Stomach (tissue), 9 donors: Measurements from ENCODE around the gene INPP4B. TPM values are rescaled to one million over a fixed set of nuclear protein-coding genes. Genes with fewer than 3 reads are reported as not detected.

Experiments used
- DNase-seq, 2 donors: peaks; one replicate each; pipeline versions ENCODE4 v3.0.0 to v3.0.0-alpha.2; 2013 to 2019
- H3K27ac ChIP-seq, 5 donors: fragments of 200-600 bp in 4 of 5; sonication (generic) in 4 of 5; one replicate each; pipeline ENCODE4 v1.5.1; 2013 to 2019; ENCODE audit warnings: mild to moderate bottlenecking in 1 of 5, moderate library complexity in 1 of 5
- H3K27me3 ChIP-seq, 3 donors: fragments of 200-600 bp; sonication (generic); one replicate each; pipeline ENCODE4 v1.5.1; 2017 to 2019; ENCODE audit warnings: mixed run types in 1 of 3
- H3K36me3 ChIP-seq, 4 donors: fragments of 200-600 bp; sonication (generic); 1 replicate in 3 of 4; 2 replicates in 1 of 4; pipeline ENCODE4 v1.5.1; 2016 to 2019
- H3K4me1 ChIP-seq, 4 donors: fragments of 200-600 bp; sonication (generic); one replicate each; pipeline ENCODE4 v1.5.1; 2016 to 2019
- H3K4me3 ChIP-seq, 4 donors: fragments of 200-600 bp; sonication (generic) in 3 of 4; one replicate each; pipeline ENCODE4 v1.5.1; 2016 to 2019; ENCODE audit warnings: mild to moderate bottlenecking in 1 of 4
- H3K9me3 ChIP-seq, 4 donors: fragments of 200-600 bp; sonication (generic); one replicate each; pipeline ENCODE4 v1.5.1; 2016 to 2019
- EP300 ChIP-seq: sonication (generic); formaldehyde crosslinking; IDR thresholded peaks from one replicate; pipeline ENCODE4 v1.6.1; 2017; ENCODE audit warnings: antibody characterized with exemption
- POLR2A ChIP-seq, 4 donors: fragments of 450-650 bp; IDR thresholded peaks; one replicate each; pipeline ENCODE4 v1.6.1; 2016; ENCODE audit warnings: antibody characterized with exemption in 4 of 4, control low read depth in 2 of 4, mild to moderate bottlenecking in 1 of 4, moderate library complexity in 1 of 4
- POLR2AphosphoS5 ChIP-seq, 3 donors: sonication (generic); formaldehyde crosslinking; IDR thresholded peaks; one replicate each; pipeline ENCODE4 v1.6.1; 2016; ENCODE audit warnings: antibody characterized with exemption in 3 of 3
- WGBS, 5 donors: extraction: QIAGEN DNeasy Blood & Tissue Kit in 3 of 5; methylation state at CpG; one replicate each; pipeline versions ENCODE4 v1.1.5 to v1.1.7; 2013 to 2018; 5-methylcytosine and 5-hydroxymethylcytosine counted together
- intact Hi-C: fragments of 100-400 bp; cut with DNase I; formaldehyde crosslinking; loops from one replicate; pipeline ENCODE4 v1.15.1; 2023; ENCODE audit warnings: low total_unique reads
- polyA plus RNA-seq, 3 donors: library from polyadenylated mRNA; stranded (reverse); fragments of 200-250 nt; gene quantifications; one replicate each; pipeline ENCODE4 v1.2.3, GENCODE V29; 2013
- total RNA-seq, 5 donors: library from RNA; depleted of rRNA; stranded (reverse); fragments of >200 nt; gene quantifications; one replicate each; pipeline versions ENCODE4 v1.1.0 to v1.2.3, GENCODE V29; 2014 to 2016
- TF ChIP-seq, protein P1 (sequence below), 7 experiments: fragments of 450-650 bp in 4 of 7; fragments of 200-600 bp in 3 of 7; sonication (generic) in 3 of 7; IDR thresholded peaks; one replicate each; pipeline ENCODE4 v1.5.1; 2016 to 2019; ENCODE audit warnings: antibody characterized with exemption in 7 of 7, control low read depth in 2 of 7, mild to moderate bottlenecking in 1 of 7
- donor health status: healthy with polysubstance abuse.
- donor health status: Bipolar disorder and iron deficiency.
- donor health status: healthy.

The INPP4B gene
- total and polyA plus RNA-seq, 8 donors = 1.4 to 96.9 (median 11.7) TPM

- H3K36me3 ChIP-seq = no peaks in the 10 kb centered on the region
- H3K27ac ChIP-seq = peak overlapping the region in 3 of 5 donors; percentile 70 to 88 (median 78)
- H3K4me1 ChIP-seq = peaks cover 7 to 36% (median 26%) of the 10 kb centered on the region in 4 donors
- intact Hi-C loops = loop anchor here (5.0 kb wide), 1 partner anchor 717 kb away; no protein-coding TSS in a partner anchor
- WGBS, 5 donors = 29 to 68% (median 57%) methylated on average over 1 of the region's 1 CpG
- peaks cover 4 to 38% (median 23%) of the 10 kb centered on the region in 3 donors for H3K27me3 ChIP-seq
- H3K4me3 ChIP-seq = peak overlapping the region in 3 of 4 donors; percentile 64 to 70 (median 65)
- DNase-seq = no peak
- no peaks in the 10 kb centered on the region for H3K9me3 ChIP-seq
- no peak for TF ChIP-seq POLR2AphosphoS5 (IDR thresholded peaks at IDR 0.05)
- no peak for TF ChIP-seq EP300
- TF ChIP-seq, protein P1, sequence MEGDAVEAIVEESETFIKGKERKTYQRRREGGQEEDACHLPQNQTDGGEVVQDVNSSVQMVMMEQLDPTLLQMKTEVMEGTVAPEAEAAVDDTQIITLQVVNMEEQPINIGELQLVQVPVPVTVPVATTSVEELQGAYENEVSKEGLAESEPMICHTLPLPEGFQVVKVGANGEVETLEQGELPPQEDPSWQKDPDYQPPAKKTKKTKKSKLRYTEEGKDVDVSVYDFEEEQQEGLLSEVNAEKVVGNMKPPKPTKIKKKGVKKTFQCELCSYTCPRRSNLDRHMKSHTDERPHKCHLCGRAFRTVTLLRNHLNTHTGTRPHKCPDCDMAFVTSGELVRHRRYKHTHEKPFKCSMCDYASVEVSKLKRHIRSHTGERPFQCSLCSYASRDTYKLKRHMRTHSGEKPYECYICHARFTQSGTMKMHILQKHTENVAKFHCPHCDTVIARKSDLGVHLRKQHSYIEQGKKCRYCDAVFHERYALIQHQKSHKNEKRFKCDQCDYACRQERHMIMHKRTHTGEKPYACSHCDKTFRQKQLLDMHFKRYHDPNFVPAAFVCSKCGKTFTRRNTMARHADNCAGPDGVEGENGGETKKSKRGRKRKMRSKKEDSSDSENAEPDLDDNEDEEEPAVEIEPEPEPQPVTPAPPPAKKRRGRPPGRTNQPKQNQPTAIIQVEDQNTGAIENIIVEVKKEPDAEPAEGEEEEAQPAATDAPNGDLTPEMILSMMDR (IDR thresholded peaks at IDR 0.05) = no peak
- TF ChIP-seq POLR2A (IDR thresholded peaks at IDR 0.05) = no peak
These were observed 1.3 kb downstream of the INPP4B start for GRCh38 chr4:142844782-142845181.

- intact Hi-C loops = no loop called here
- peak in 1 of 2 donors; percentile 70 for DNase-seq
These were observed 5.5 kb downstream of the INPP4B start for GRCh38 chr4:142840516-142841123.

GRCh38 chr4:142838778-142839177 lies 7.3 kb downstream of the INPP4B start:
- H3K36me3 ChIP-seq = no peaks in the 10 kb centered on the region
- intact Hi-C loops = no loop called here
- no peak overlapping the region for H3K4me3 ChIP-seq
- no peaks in the 10 kb centered on the region for H3K4me1 ChIP-seq
- 97 to 100% (median 100%) methylated on average over 1 of the region's 1 CpG for WGBS, 5 donors
- TF ChIP-seq POLR2AphosphoS5 (IDR thresholded peaks at IDR 0.05) (no peak), EP300 (no peak), POLR2A (IDR thresholded peaks at IDR 0.05) (no peak)
- TF ChIP-seq, protein P1 (IDR thresholded peaks at IDR 0.05) = no peak
- no peaks in the 10 kb centered on the region for H3K27me3 ChIP-seq
- no peaks in the 10 kb centered on the region for H3K9me3 ChIP-seq
- no peak overlapping the region for H3K27ac ChIP-seq
- DNase-seq = no peak

More at GRCh38 chr4:142840516-142841123, 5.5 kb downstream of the INPP4B start:
- Histone ChIP-seq H3K27me3 (peaks cover 4 to 12% (median 7%) of the 10 kb centered on the region in 3 donors), H3K36me3 (no peaks in the 10 kb centered on the region), H3K27ac (no peak overlapping the region), H3K4me1 (peaks cover 0 to 16% (median 8%) of the 10 kb centered on the region in 4 donors), H3K9me3 (no peaks in the 10 kb centered on the region), H3K4me3 (no peak overlapping the region)
- TF ChIP-seq POLR2AphosphoS5 (IDR thresholded peaks at IDR 0.05) = no peak
- no peak for TF ChIP-seq EP300
- TF ChIP-seq, protein P1 (IDR thresholded peaks at IDR 0.05) = peak in 4 of 7 experiments; percentile 21 to 55 (median 37)
- 30 to 91% (median 72%) methylated on average over 1 of the region's 1 CpG for WGBS, 5 donors

GRCh38 chr4:142832022-142832421 lies 14.1 kb downstream of the INPP4B start:
- 53 to 74% (median 71%) methylated on average over 5 of the region's 5 CpGs for WGBS, 5 donors
- intact Hi-C loops = no loop called here

More at GRCh38 chr4:142832022-142832421, 14.1 kb downstream of the INPP4B start:
- Histone ChIP-seq H3K27me3 (no peaks in the 10 kb centered on the region), H3K4me1 (no peaks in the 10 kb centered on the region), H3K27ac (no peak overlapping the region), H3K9me3 (no peaks in the 10 kb centered on the region), H3K4me3 (no peak overlapping the region), H3K36me3 (no peaks in the 10 kb centered on the region)
- DNase-seq = peak in 1 of 2 donors; percentile 11
- TF ChIP-seq EP300 = no peak
- TF ChIP-seq POLR2AphosphoS5 (IDR thresholded peaks at IDR 0.05) = no peak
- TF ChIP-seq POLR2A (IDR thresholded peaks at IDR 0.05) = no peak
- TF ChIP-seq, protein P1 (IDR thresholded peaks at IDR 0.05) = no peak
